Colonic mucosa (tissue), 4 donors: ENCODE results near the gene PUS3. TPM values are rescaled to one million over a fixed set of nuclear protein-coding genes. Genes with fewer than 3 reads are reported as not detected.

Source experiments
- DNase-seq: peaks from one replicate; pipeline ENCODE4 v3.0.0-alpha.2; 2020
- H3K27ac ChIP-seq: fragments of 200-600 bp; one replicate; pipeline ENCODE4 v1.8.0; 2021
- H3K27me3 ChIP-seq: fragments of 200-600 bp; one replicate; pipeline ENCODE4 v1.8.0; 2021
- H3K36me3 ChIP-seq: fragments of 200-600 bp; one replicate; pipeline ENCODE4 v1.8.0; 2021
- H3K4me1 ChIP-seq: fragments of 200-600 bp; one replicate; pipeline ENCODE4 v1.8.0; 2021; ENCODE audit warnings: mild to moderate bottlenecking
- H3K4me3 ChIP-seq: fragments of 200-600 bp; one replicate; pipeline ENCODE4 v1.8.0; 2021
- H3K9ac ChIP-seq, 2 donors: one replicate each; pipeline ENCODE4 v1.7.0; 2013; ENCODE audit warnings: control low read depth in 2 of 2, low read depth in 2 of 2, low read length in 2 of 2
- H3K9me3 ChIP-seq: fragments of 200-600 bp; one replicate; pipeline ENCODE4 v1.8.0; 2021
- CTCF ChIP-seq: fragments of 200-600 bp; IDR thresholded peaks from one replicate; pipeline ENCODE4 v1.8.0; 2022; ENCODE audit warnings: antibody characterized with exemption, mild to moderate bottlenecking
- intact Hi-C: fragments of 100-400 bp; cut with DNase I; formaldehyde crosslinking; loops from one replicate; pipeline ENCODE4 v1.14.1; 2022
- total RNA-seq, 2 donors: library from RNA; stranded (reverse); fragmentation: NEBNext Ultra II Directional in 1 of 2; extraction: Animal tissue kit (Norgen Biotek cat#: 25700) in 1 of 2; gene quantifications; one replicate each; pipeline ENCODE4 v1.2.1, GENCODE V29; 2021
- donor health status: healthy.
- donor health status: DM: no; HTN: no; CAD: no.
- donor health status: DM: no; HTN: no; CAD: no.

PUS3 gene
- total RNA-seq, 2 donors from 2014 or later = 6.8 to 8.4 TPM

- H3K9ac ChIP-seq = no peak overlapping the region
- H3K4me1 ChIP-seq = no peaks in the 10 kb centered on the region
- H3K27me3 ChIP-seq = no peaks in the 10 kb centered on the region
- no peak overlapping the region for H3K4me3 ChIP-seq
- no peaks in the 10 kb centered on the region for H3K9me3 ChIP-seq
- no peaks in the 10 kb centered on the region for H3K36me3 ChIP-seq
- no peak overlapping the region for H3K27ac ChIP-seq
- intact Hi-C loops = no loop called here
- TF ChIP-seq CTCF = no peak
- DNase-seq = peak; percentile 6
These were observed 29.3 kb upstream of the PUS3 start for GRCh38 chr11:125932301-125932700.

DNA sequence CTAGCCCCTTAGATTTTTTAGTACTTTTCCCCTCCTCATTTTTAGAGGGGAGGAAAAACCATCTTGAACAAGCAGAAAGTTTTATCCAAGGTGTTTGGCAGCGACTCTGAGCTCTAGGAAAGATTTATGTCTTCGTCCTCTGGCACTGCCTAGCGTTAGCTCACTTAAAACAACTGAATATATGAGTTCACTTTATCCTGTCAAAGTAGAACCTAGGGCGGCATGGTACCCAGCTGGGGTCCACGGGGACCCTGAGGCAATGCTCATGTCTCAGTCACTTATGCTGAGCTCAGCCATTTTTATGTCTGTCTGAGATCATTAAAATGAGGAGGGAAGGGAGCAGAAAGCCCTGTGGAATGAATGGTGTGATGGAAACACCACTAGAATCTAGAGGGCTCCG is 28.7 kb upstream of the PUS3 start:
- intact Hi-C loops = no loop called here
- Histone ChIP-seq H3K27me3 (no peaks in the 10 kb centered on the region), H3K9me3 (no peaks in the 10 kb centered on the region), H3K4me3 (no peak overlapping the region), H3K4me1 (no peaks in the 10 kb centered on the region), H3K9ac (no peak overlapping the region), H3K36me3 (no peaks in the 10 kb centered on the region), H3K27ac (no peak overlapping the region)
- no peak for DNase-seq
- no peak for TF ChIP-seq CTCF

- no peaks in the 10 kb centered on the region for H3K36me3 ChIP-seq
- no peak for DNase-seq
- no peaks in the 10 kb centered on the region for H3K4me1 ChIP-seq
- H3K9me3 ChIP-seq = no peaks in the 10 kb centered on the region
- no peak overlapping the region for H3K27ac ChIP-seq
- no peak overlapping the region for H3K4me3 ChIP-seq
- no peaks in the 10 kb centered on the region for H3K27me3 ChIP-seq
- no peak for TF ChIP-seq CTCF
- intact Hi-C loops = no loop called here
- H3K9ac ChIP-seq = no peak overlapping the region
These were observed 28.1 kb upstream of the PUS3 start for GRCh38 chr11:125931116-125931515.

GRCh38 chr11:125930076-125930450 is 27.1 kb upstream of the PUS3 start:
- DNase-seq = no peak
- H3K36me3 ChIP-seq = no peaks in the 10 kb centered on the region
- no peaks in the 10 kb centered on the region for H3K27me3 ChIP-seq
- H3K4me3 ChIP-seq = no peak overlapping the region
- no peaks in the 10 kb centered on the region for H3K9me3 ChIP-seq
- no peak overlapping the region for H3K9ac ChIP-seq
- intact Hi-C loops = no loop called here
- TF ChIP-seq CTCF = no peak
- no peak overlapping the region for H3K27ac ChIP-seq
- H3K4me1 ChIP-seq = no peaks in the 10 kb centered on the region

DNA sequence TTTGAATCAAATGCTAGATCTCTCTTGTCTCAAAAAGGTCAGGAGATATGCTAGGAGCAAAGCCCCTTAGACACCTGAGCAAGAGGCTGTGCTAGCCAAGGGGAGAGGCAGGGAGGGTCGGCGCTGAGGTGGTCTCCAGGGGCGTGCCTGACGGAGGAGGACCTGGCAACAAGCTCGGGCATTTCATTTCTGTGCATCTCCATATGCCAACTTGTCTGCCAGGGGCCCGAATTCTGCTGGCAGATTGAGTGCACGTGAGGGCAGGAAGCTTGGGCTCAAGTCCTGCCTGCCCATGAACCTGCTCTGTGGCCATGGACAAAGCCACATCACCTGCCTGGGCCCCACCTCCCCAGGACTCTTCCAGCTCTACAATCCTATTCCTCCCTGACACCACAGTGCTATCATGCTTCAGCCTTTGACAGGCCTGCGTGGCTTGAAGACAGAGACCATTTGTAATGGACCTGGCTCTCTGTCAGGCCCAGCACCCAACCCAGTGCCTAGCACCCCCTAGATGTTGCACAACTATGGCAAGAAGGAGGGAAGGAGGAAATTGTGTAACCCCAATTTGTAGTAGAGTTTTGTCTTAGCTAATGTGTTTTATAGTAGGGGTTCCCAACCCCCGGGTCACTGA is 26.6 kb upstream of the PUS3 start:
- no peak overlapping the region for H3K9ac ChIP-seq
- no peak overlapping the region for H3K4me3 ChIP-seq
- no peak overlapping the region for H3K27ac ChIP-seq
- intact Hi-C loops = no loop called here
- TF ChIP-seq CTCF = no peak
- H3K27me3 ChIP-seq = no peaks in the 10 kb centered on the region
- H3K4me1 ChIP-seq = no peaks in the 10 kb centered on the region
- no peak for DNase-seq
- no peaks in the 10 kb centered on the region for H3K9me3 ChIP-seq
- H3K36me3 ChIP-seq = no peaks in the 10 kb centered on the region
